Measurements from ENCODE around the gene SAPCD1. TPM values are rescaled to one million over a fixed set of nuclear protein-coding genes. Genes with fewer than 3 reads are reported as not detected.

SAPCD1 gene
- total RNA-seq, 1 experiment from 2014 or later, result 18.2 TPM

GRCh38 chr6:31717499-31718222, 44.8 kb upstream of the SAPCD1 start:
- H3K27me3 ChIP-seq (ENCODE audit: insufficient read depth, low read length), result no peaks in the 10 kb centered on the region
- H3K9me3 ChIP-seq (ENCODE audit: control insufficient read depth in 1 of 2, insufficient read depth in 1 of 2, low read depth in 1 of 2, low read length in 2 of 2), result no peaks in the 10 kb centered on the region
- H3K4me1 ChIP-seq (ENCODE audit: control insufficient read depth in 1 of 2, insufficient read depth in 2 of 2, low read length in 2 of 2), result peaks cover 39 to 54% of the 10 kb centered on the region in 2 experiments
- ChIA-PET CTCF (no interaction called here), POLR2A (no interaction called here), RAD21 (ENCODE audit: low non-redundant PET in 1 of 2, low total read pairs in 2 of 2, uncharacterized antibody in 2 of 2, unreplicated experiment in 2 of 2) (no interaction called here)
- TF ChIP-seq CTCF (IDR thresholded peaks at IDR 0.05 in 2 of 3, conservative IDR thresholded peaks at IDR 0.05 in 1 of 3; ENCODE audit: borderline replicate concordance in 1 of 3, insufficient read depth in 1 of 3, low read depth in 2 of 3, low read length in 2 of 3) (peak in 2 of 3 experiments; percentile 13 to 40; a peak in 2 of 6 replicates), YY1 (IDR thresholded peaks at IDR 0.05; ENCODE audit: extremely low read depth, insufficient replicate concordance, low read depth, low read length) (no peak), CBX3 (IDR thresholded peaks at IDR 0.05; ENCODE audit: low read depth) (no peak), EGR1 (IDR thresholded peaks at IDR 0.05; ENCODE audit: low read depth) (no peak)
- no peak overlapping the region for H3K9ac ChIP-seq (ENCODE audit: low read length)
- H3K4me3 ChIP-seq (replicated peaks in 1 of 2; ENCODE audit: low read depth in 1 of 2, low read length in 2 of 2), result peak overlapping the region in 1 of 2 experiments; percentile 14; a peak in 2 of 4 replicates
- H4K20me1 ChIP-seq (ENCODE audit: insufficient read depth), result no peaks in the 10 kb centered on the region
- DNase-seq (ENCODE audit: low read depth, low spot score) (no peak), ATAC-seq (peak; percentile 44)
- H3K4me2 ChIP-seq (ENCODE audit: low read length), result peak overlapping the region; percentile 68
- H3K9me2 ChIP-seq (ENCODE audit: insufficient read depth), result no peaks in the 10 kb centered on the region
- no peaks in the 10 kb centered on the region for H3K36me3 ChIP-seq (ENCODE audit: control insufficient read depth in 1 of 2, insufficient read depth in 2 of 2, low read length in 2 of 2)
- no TSS peak for BruUV-seq (replicated peaks)
- no peak overlapping the region; the same call in 1 of the 2 replicates for H3K27ac ChIP-seq (ENCODE audit: low read depth, low read length)
- intact Hi-C loops (cut with micrococcal nuclease), result no loop called here
- no peak overlapping the region for H2AFZ ChIP-seq (ENCODE audit: low read depth, low read length, poor library complexity, severe bottlenecking)
- H3K79me2 ChIP-seq (ENCODE audit: insufficient read depth, low read length), result no peaks in the 10 kb centered on the region

GRCh38 chr6:31718265-31718664, 44.2 kb upstream of the SAPCD1 start:
- H3K4me3 ChIP-seq (replicated peaks in 1 of 2; ENCODE audit: low read depth in 1 of 2, low read length in 2 of 2), result peak overlapping the region in 1 of 2 experiments; percentile 14; a peak in 2 of 4 replicates
- H3K27ac ChIP-seq (ENCODE audit: low read depth, low read length), result peak overlapping the region; percentile 36; the same call in 1 of the 2 replicates
- ChIA-PET POLR2A (no interaction called here), RAD21 (ENCODE audit: low non-redundant PET in 1 of 2, low total read pairs in 2 of 2, uncharacterized antibody in 2 of 2, unreplicated experiment in 2 of 2) (no interaction called here), CTCF (no interaction called here)
- no peak overlapping the region for H3K9ac ChIP-seq (ENCODE audit: low read length)
- no peaks in the 10 kb centered on the region for H3K36me3 ChIP-seq (ENCODE audit: control insufficient read depth in 1 of 2, insufficient read depth in 2 of 2, low read length in 2 of 2)
- no peaks in the 10 kb centered on the region for H3K9me2 ChIP-seq (ENCODE audit: insufficient read depth)
- H2AFZ ChIP-seq (ENCODE audit: low read depth, low read length, poor library complexity, severe bottlenecking), result no peak overlapping the region
- intact Hi-C loops (cut with micrococcal nuclease), result no loop called here
- DNase-seq (ENCODE audit: low read depth, low spot score) (peak; percentile 71), ATAC-seq (peak; percentile 79)
- peaks cover 39 to 54% of the 10 kb centered on the region in 2 experiments for H3K4me1 ChIP-seq (ENCODE audit: control insufficient read depth in 1 of 2, insufficient read depth in 2 of 2, low read length in 2 of 2)
- no peaks in the 10 kb centered on the region for H4K20me1 ChIP-seq (ENCODE audit: insufficient read depth)
- no peaks in the 10 kb centered on the region for H3K27me3 ChIP-seq (ENCODE audit: insufficient read depth, low read length)
- H3K9me3 ChIP-seq (ENCODE audit: control insufficient read depth in 1 of 2, insufficient read depth in 1 of 2, low read depth in 1 of 2, low read length in 2 of 2), result no peaks in the 10 kb centered on the region
- BruUV-seq (replicated peaks), result no TSS peak
- peak overlapping the region; percentile 68 for H3K4me2 ChIP-seq (ENCODE audit: low read length)
- H3K79me2 ChIP-seq (ENCODE audit: insufficient read depth, low read length), result no peaks in the 10 kb centered on the region
- TF ChIP-seq ZBTB33 (IDR thresholded peaks at IDR 0.05; ENCODE audit: extremely low read depth, insufficient replicate concordance, low read length) (no peak), ATF3 (IDR thresholded peaks at IDR 0.05) (no peak), CEBPB (IDR thresholded peaks at IDR 0.05; ENCODE audit: low read depth) (no peak), TCF7L2 (IDR thresholded peaks at IDR 0.05; ENCODE audit: borderline replicate concordance, extremely low read depth, insufficient read depth, insufficient read length) (no peak), SIN3A (IDR thresholded peaks at IDR 0.05; ENCODE audit: low read depth) (no peak), SRF (IDR thresholded peaks at IDR 0.05; ENCODE audit: low read depth) (no peak)

Data from HCT116 (cell line).